Loucy (cell line): Measurements from ENCODE around the gene PLXNA2.

ENCODE experiments used
- H2AFZ ChIP-seq: fragments of 200-600 bp; sonication (generic); 2 replicates; pipeline ENCODE4 v1.6.0; 2016; ENCODE audit warnings: antibody characterized with exemption, mild to moderate bottlenecking, low read length, moderate library complexity
- H3F3A ChIP-seq: fragments of 200-600 bp; 2 replicates; pipeline ENCODE4 v1.6.0; 2016; ENCODE audit warnings: antibody characterized with exemption, low read depth, mild to moderate bottlenecking
- H3K27me3 ChIP-seq: fragments of 200-600 bp; sonication (generic); 2 replicates; pipeline ENCODE4 v1.6.1; 2014; ENCODE audit warnings: low read length, mild to moderate bottlenecking; ENCODE audit not compliant: insufficient read depth, poor library complexity, severe bottlenecking
- H3K36me3 ChIP-seq: fragments of 200-600 bp; sonication (generic); 2 replicates; pipeline ENCODE4 v1.6.1; 2016; ENCODE audit warnings: low read length; ENCODE audit not compliant: insufficient read depth
- H3K4me1 ChIP-seq: fragments of 200-600 bp; sonication (generic); 2 replicates; pipeline ENCODE4 v1.5.1; 2014; ENCODE audit warnings: low read length, mild to moderate bottlenecking; ENCODE audit not compliant: insufficient read depth, poor library complexity, severe bottlenecking
- H3K4me2 ChIP-seq: fragments of 200-600 bp; sonication (generic); 2 replicates; pipeline ENCODE4 v1.6.0; 2014; ENCODE audit warnings: antibody characterized with exemption, low read length, low read depth, mild to moderate bottlenecking; ENCODE audit not compliant: poor library complexity, severe bottlenecking
- H3K4me3 ChIP-seq: fragments of 200-600 bp; sonication (generic); 2 replicates; pipeline ENCODE4 v1.5.1; 2014; ENCODE audit warnings: low read length, mild to moderate bottlenecking, mixed read lengths; ENCODE audit not compliant: poor library complexity, severe bottlenecking
- H3K79me2 ChIP-seq: fragments of 200-600 bp; sonication (generic); 2 replicates; pipeline ENCODE4 v1.6.1; 2014; ENCODE audit warnings: low read length; ENCODE audit not compliant: insufficient read depth
- H3K9ac ChIP-seq: fragments of 200-600 bp; sonication (generic); 2 replicates; pipeline ENCODE4 v1.6.0; 2014; ENCODE audit warnings: mild to moderate bottlenecking, low read depth, low read length, moderate library complexity; ENCODE audit not compliant: poor library complexity, severe bottlenecking
- H3K9me2 ChIP-seq: fragments of 200-600 bp; sonication (generic); replicated peaks from 2 replicates; pipeline ENCODE4 v1.6.1; 2016; ENCODE audit warnings: low read depth, low read length, mixed read lengths
- H3K9me3 ChIP-seq: fragments of 200-600 bp; sonication (generic); 2 replicates; pipeline ENCODE4 v1.6.1; 2014; ENCODE audit warnings: mild to moderate bottlenecking, antibody characterized with exemption, low read length, low read depth; ENCODE audit not compliant: insufficient read depth
- H4K20me1 ChIP-seq: fragments of 200-600 bp; sonication (generic); 2 replicates; pipeline ENCODE4 v1.6.0; 2014; ENCODE audit warnings: antibody characterized with exemption, low read length, mild to moderate bottlenecking; ENCODE audit not compliant: insufficient read depth, poor library complexity, severe bottlenecking
- EZH2phosphoT487 ChIP-seq: fragments of 200-600 bp; IDR thresholded peaks from 2 replicates; pipeline ENCODE4 v1.6.1; 2018; ENCODE audit warnings: antibody characterized with exemption, mild to moderate bottlenecking, moderate library complexity, borderline replicate concordance
- TF ChIP-seq, protein P1 (sequence below): fragments of 200-600 bp; sonication (generic); conservative IDR thresholded peaks from 2 replicates; pipeline ENCODE4 v1.5.1; 2014; ENCODE audit warnings: mild to moderate bottlenecking, antibody characterized with exemption, low read length

PLXNA2 gene

DNA sequence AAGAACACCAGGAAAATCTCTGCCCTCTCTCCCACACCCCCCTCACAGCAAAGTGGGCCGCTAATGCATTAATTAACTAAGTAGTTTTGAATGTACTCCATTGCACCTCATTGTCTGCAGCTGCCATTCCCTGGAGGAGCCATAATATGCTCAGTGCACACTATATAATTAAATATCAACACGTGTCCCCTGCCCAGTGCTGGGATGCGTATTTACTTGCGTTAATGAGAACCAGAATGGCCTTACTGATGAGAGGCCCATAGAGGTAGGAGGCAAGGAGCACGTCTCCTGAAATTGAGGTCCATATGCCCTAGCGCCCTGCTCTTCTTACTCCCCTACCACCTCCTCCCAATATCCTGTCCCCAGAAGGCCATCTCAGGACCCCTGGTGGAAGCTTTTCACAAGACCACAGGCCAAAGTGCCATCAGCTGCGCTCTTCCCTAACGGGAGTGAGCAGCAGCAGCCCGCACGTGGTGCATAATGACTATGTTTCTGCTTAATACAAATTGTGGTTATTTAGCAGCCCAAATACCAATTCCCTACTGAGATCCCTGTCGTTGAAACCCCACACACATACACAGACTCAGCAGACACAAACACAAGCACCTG is 76.8 kb downstream of the PLXNA2 start:
- TF ChIP-seq, protein P1, sequence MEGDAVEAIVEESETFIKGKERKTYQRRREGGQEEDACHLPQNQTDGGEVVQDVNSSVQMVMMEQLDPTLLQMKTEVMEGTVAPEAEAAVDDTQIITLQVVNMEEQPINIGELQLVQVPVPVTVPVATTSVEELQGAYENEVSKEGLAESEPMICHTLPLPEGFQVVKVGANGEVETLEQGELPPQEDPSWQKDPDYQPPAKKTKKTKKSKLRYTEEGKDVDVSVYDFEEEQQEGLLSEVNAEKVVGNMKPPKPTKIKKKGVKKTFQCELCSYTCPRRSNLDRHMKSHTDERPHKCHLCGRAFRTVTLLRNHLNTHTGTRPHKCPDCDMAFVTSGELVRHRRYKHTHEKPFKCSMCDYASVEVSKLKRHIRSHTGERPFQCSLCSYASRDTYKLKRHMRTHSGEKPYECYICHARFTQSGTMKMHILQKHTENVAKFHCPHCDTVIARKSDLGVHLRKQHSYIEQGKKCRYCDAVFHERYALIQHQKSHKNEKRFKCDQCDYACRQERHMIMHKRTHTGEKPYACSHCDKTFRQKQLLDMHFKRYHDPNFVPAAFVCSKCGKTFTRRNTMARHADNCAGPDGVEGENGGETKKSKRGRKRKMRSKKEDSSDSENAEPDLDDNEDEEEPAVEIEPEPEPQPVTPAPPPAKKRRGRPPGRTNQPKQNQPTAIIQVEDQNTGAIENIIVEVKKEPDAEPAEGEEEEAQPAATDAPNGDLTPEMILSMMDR, result no peak
- no peak for TF ChIP-seq EZH2phosphoT487
- H3K4me2 ChIP-seq, result no peak overlapping the region

DNA sequence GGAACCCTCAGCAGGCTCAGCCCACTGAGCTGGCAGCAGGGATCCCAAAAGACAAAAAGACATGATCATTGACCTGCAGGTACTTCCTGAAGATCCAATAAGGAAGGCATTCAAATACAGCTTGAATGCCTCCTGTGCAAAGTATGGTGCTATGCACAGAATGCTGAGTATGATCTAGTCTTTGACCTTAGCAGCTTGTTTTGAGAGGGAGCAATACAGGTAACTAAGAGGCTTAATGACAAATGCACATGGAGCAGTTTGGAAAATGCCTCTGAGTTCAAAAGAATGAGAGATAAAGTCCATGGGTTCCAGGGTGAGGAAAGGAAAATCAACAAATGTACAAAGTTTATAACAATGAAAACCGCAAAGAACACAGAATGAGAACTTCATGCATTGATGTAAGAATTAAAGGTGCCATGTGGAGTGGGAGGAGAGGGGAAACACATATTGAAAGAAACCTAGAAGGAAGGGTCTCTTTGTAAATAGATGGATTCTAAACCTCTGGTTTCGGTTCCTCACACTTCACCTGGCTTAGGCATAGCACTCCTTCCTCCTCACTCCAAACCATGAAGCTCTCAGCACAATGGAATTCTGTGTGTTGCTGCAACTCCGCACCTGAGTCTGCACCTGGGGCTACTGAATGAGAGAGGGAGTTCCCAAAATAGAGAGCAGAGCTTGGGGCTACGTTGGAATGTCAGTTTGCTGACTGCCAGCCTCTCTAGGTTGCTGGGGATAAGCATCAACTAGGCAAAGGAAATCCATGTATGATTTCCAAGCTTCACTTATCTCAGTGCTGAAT is 77.6 kb downstream of the PLXNA2 start:
- Histone ChIP-seq H3K4me1 (peaks cover 17% of the 10 kb centered on the region), H4K20me1 (no peaks in the 10 kb centered on the region), H2AFZ (no peak overlapping the region), H3K27me3 (no peaks in the 10 kb centered on the region), H3K9me3 (no peaks in the 10 kb centered on the region), H3K4me2 (no peak overlapping the region), H3K4me3 (no peak overlapping the region), H3K9me2 (no peaks in the 10 kb centered on the region), H3K36me3 (no peaks in the 10 kb centered on the region), H3F3A (no peaks in the 10 kb centered on the region), H3K79me2 (no peaks in the 10 kb centered on the region), H3K9ac (no peak overlapping the region)
- TF ChIP-seq, protein P1, result no peak
- TF ChIP-seq EZH2phosphoT487, result no peak

More for the DNA sequence above, 76.8 kb downstream of the PLXNA2 start:
- Histone ChIP-seq H3F3A (no peaks in the 10 kb centered on the region), H2AFZ (no peak overlapping the region), H3K79me2 (no peaks in the 10 kb centered on the region), H3K4me1 (peaks cover 25% of the 10 kb centered on the region), H3K36me3 (no peaks in the 10 kb centered on the region), H3K4me3 (no peak overlapping the region), H4K20me1 (no peaks in the 10 kb centered on the region), H3K27me3 (no peaks in the 10 kb centered on the region), H3K9me3 (no peaks in the 10 kb centered on the region), H3K9ac (no peak overlapping the region), H3K9me2 (no peaks in the 10 kb centered on the region)

DNA sequence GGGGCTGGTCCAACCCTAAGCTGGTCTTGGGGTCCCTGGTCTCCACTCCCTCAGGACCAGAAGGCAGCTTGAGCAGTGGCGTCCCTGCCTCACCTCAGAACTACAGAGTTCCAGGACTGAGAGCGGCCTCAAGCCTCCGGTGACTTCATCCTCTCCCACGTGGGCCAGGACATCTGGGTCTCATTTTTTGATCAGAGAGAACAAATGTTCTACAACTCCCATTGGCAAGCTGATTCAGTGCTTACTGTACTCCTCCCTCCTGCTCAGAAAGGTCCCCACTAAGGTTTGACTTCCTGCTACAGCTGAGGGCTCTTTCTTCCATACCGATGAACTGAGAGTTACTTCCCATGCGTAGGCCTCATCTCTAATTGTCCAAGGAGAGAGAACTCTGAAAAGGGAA is 78.5 kb downstream of the PLXNA2 start:
- Histone ChIP-seq H3F3A (no peaks in the 10 kb centered on the region), H3K9me2 (no peaks in the 10 kb centered on the region), H2AFZ (peak overlapping the region; percentile 35; the same call in 1 of the 2 replicates), H3K4me3 (no peak overlapping the region), H3K27me3 (no peaks in the 10 kb centered on the region), H3K4me1 (peaks cover 9% of the 10 kb centered on the region), H3K4me2 (no peak overlapping the region), H3K9ac (no peak overlapping the region), H3K36me3 (no peaks in the 10 kb centered on the region), H3K79me2 (no peaks in the 10 kb centered on the region), H4K20me1 (no peaks in the 10 kb centered on the region), H3K9me3 (no peaks in the 10 kb centered on the region)
- TF ChIP-seq EZH2phosphoT487, result no peak
- TF ChIP-seq, protein P1, result no peak
